Tibial nerve (tissue), 3 donors: ENCODE measurements around the gene GALNT1.

ENCODE experiments used
- CTCF ChIP-seq, 5 experiments: fragments of 200-600 bp in 3 of 5; fragments of 450-650 bp in 2 of 5; sonication (generic) in 3 of 5; IDR thresholded peaks; one replicate each; pipeline ENCODE4 v1.5.1; 2016 to 2019; ENCODE audit warnings: antibody characterized with exemption in 5 of 5, mild to moderate bottlenecking in 3 of 5, moderate library complexity in 2 of 5
- POLR2A ChIP-seq, 2 donors: fragments of 450-650 bp; IDR thresholded peaks; one replicate each; pipeline ENCODE4 v1.6.1; 2017; ENCODE audit warnings: antibody characterized with exemption in 2 of 2, mild to moderate bottlenecking in 2 of 2, moderate library complexity in 2 of 2

DNA sequence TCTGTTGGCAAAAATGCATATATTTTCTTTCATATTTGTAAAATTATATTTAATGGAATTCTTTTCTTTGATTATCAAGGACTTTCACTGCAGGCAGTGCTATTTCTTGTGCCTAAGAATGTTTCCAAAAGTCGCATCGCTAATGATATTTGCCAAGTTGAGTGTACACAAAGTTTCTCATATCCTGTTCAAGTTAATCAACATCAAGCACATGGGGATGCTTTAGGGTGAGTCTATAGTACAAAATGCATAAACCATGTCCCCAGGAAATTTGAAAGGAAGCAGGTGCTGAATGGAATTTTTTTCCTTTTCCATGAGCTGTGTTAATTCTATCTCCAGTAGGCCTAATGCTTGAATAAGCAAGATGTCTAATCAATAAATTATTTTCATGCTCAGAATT, 129.7 kb downstream of the GALNT1 start:
- TF ChIP-seq CTCF (IDR thresholded peaks at IDR 0.05) (no peak), POLR2A (IDR thresholded peaks at IDR 0.05) (no peak)
